Measurements from ENCODE around the gene KLHL29.

KLHL29 gene

DNA sequence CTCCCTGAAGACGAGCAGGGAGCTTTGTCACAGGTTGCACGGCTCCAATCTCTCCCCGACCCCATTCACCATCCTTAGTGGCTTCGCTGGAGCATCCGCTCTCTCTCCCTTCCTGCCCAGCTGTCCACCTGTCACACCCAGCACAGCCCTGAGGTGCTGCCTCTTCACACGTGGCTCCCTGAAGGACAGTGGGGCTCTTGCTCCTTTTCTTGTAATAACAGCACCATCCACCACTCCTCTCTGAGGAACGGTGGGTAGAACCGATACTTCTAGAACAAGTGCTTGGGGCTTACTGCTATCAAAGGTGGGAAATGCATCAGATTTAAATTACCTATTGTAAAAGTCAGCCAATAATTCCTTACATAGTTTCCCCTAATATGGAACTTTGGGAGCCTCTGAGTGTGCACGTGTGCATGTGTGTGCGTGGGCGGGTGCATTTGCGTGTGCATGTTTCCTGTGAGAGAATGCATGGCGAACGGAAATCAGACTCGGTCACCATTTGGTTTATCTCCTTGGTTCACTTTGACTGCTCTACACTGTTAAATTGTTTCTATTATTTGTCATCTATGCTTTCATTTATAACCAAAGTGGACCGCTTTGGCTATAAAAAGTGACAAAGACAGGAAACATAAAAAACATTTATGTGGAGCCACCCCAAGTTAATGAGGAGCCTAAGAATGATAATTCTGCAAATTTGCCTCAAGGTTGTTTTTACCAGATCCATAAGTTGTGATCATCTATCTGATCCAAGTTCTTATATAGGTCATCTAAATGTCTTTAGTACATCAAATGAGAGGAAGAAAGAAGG is 39.1 kb downstream of the KLHL29 start:
- Histone ChIP-seq H3K36me3 (ENCODE audit: insufficient read depth, low read length) (no peaks in the 10 kb centered on the region), H3K9me3 (ENCODE audit: insufficient read depth, low read length, severe bottlenecking) (no peaks in the 10 kb centered on the region), H3K79me2 (ENCODE audit: insufficient read depth, low read length) (no peaks in the 10 kb centered on the region), H3K27ac (ENCODE audit: low read length) (no peak overlapping the region), H3K4me1 (ENCODE audit: insufficient read depth, low read length) (no peaks in the 10 kb centered on the region), H3K9ac (ENCODE audit: low read depth, low read length) (no peak overlapping the region), H3K27me3 (ENCODE audit: insufficient read depth, low read length, poor library complexity) (no peaks in the 10 kb centered on the region), H4K20me1 (ENCODE audit: insufficient read depth, low read length) (peaks cover 8% of the 10 kb centered on the region), H3K4me2 (ENCODE audit: insufficient read depth, low read length) (no peak overlapping the region), H3K4me3 (ENCODE audit: low read depth in 1 of 2, low read length in 2 of 2) (no peak overlapping the region), H2AFZ (ENCODE audit: low read depth, low read length) (no peak overlapping the region)
- ATAC-seq (ENCODE audit: insufficient read depth, low read depth) (no peak), DNase-seq (no peak)
- no peak for TF ChIP-seq EZH2 (IDR thresholded peaks at IDR 0.05; ENCODE audit: borderline replicate concordance, low read depth, low read length, severe bottlenecking)
- TF ChIP-seq, protein P1, sequence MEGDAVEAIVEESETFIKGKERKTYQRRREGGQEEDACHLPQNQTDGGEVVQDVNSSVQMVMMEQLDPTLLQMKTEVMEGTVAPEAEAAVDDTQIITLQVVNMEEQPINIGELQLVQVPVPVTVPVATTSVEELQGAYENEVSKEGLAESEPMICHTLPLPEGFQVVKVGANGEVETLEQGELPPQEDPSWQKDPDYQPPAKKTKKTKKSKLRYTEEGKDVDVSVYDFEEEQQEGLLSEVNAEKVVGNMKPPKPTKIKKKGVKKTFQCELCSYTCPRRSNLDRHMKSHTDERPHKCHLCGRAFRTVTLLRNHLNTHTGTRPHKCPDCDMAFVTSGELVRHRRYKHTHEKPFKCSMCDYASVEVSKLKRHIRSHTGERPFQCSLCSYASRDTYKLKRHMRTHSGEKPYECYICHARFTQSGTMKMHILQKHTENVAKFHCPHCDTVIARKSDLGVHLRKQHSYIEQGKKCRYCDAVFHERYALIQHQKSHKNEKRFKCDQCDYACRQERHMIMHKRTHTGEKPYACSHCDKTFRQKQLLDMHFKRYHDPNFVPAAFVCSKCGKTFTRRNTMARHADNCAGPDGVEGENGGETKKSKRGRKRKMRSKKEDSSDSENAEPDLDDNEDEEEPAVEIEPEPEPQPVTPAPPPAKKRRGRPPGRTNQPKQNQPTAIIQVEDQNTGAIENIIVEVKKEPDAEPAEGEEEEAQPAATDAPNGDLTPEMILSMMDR (IDR thresholded peaks at IDR 0.05; ENCODE audit: borderline replicate concordance, extremely low read depth, low read length, poor library complexity, severe bottlenecking), result no peak

DNA sequence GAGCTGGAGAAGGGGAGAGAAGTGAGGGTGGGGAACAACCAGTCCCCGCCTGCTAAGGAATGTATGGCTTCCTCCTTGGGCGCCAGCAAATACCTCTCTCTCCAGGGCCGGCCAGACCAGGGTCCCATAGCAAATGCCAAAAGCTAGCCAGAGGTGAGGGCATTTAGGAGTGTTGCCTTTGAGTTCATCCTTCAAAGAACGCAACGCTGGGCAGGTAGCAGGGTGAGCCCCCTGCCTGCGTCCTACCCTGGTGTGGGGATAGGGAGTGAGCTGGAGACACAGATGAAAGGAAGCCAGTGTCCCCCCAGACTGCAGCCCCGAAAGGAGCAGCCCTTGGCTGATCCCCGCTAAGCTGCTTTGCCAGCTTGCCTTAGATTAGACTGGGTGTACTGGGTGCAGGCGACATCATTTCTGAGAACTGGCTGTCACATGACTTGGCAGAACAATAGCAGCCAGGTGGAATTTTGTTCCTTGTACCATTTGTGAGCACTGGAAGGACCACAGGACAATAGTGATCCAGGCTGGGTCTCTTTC is 40.4 kb downstream of the KLHL29 start:
- Histone ChIP-seq H3K27me3 (ENCODE audit: insufficient read depth, low read length, poor library complexity) (no peaks in the 10 kb centered on the region), H3K4me3 (ENCODE audit: low read depth in 1 of 2, low read length in 2 of 2) (no peak overlapping the region), H3K9ac (ENCODE audit: low read depth, low read length) (no peak overlapping the region), H3K27ac (ENCODE audit: low read length) (no peak overlapping the region), H4K20me1 (ENCODE audit: insufficient read depth, low read length) (peaks cover 8% of the 10 kb centered on the region), H3K9me3 (ENCODE audit: insufficient read depth, low read length, severe bottlenecking) (no peaks in the 10 kb centered on the region), H3K36me3 (ENCODE audit: insufficient read depth, low read length) (no peaks in the 10 kb centered on the region), H2AFZ (ENCODE audit: low read depth, low read length) (no peak overlapping the region), H3K4me1 (ENCODE audit: insufficient read depth, low read length) (no peaks in the 10 kb centered on the region), H3K79me2 (ENCODE audit: insufficient read depth, low read length) (no peaks in the 10 kb centered on the region), H3K4me2 (ENCODE audit: insufficient read depth, low read length) (no peak overlapping the region)
- ATAC-seq (ENCODE audit: insufficient read depth, low read depth) (no peak), DNase-seq (no peak)
- TF ChIP-seq EZH2 (IDR thresholded peaks at IDR 0.05; ENCODE audit: borderline replicate concordance, low read depth, low read length, severe bottlenecking), result no peak
- TF ChIP-seq, protein P1 (IDR thresholded peaks at IDR 0.05; ENCODE audit: borderline replicate concordance, extremely low read depth, low read length, poor library complexity, severe bottlenecking), result no peak

DNA sequence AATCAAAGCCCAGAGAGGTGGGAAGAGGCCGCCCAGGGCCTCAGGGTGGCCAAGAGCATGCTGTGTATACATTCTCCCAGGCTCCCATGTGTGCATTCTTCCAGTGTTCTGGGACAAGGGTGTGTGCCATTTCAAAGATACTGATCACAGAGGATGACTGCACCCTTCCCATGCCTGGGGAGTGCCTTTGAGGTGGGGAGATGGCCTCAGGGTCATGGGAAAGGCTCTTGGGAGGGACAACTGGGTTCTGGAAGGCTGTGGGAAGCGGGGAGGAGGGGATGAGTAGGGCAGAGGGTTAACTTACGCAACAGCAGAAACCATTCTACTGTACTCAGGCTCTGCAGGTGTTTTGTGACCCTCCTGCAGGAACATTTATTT is 40.9 kb downstream of the KLHL29 start:
- Histone ChIP-seq H3K27me3 (ENCODE audit: insufficient read depth, low read length, poor library complexity) (no peaks in the 10 kb centered on the region), H3K4me1 (ENCODE audit: insufficient read depth, low read length) (no peaks in the 10 kb centered on the region), H2AFZ (ENCODE audit: low read depth, low read length) (no peak overlapping the region), H3K36me3 (ENCODE audit: insufficient read depth, low read length) (no peaks in the 10 kb centered on the region), H3K27ac (ENCODE audit: low read length) (no peak overlapping the region), H3K9ac (ENCODE audit: low read depth, low read length) (no peak overlapping the region), H3K79me2 (ENCODE audit: insufficient read depth, low read length) (no peaks in the 10 kb centered on the region), H3K4me3 (ENCODE audit: low read depth in 1 of 2, low read length in 2 of 2) (no peak overlapping the region), H4K20me1 (ENCODE audit: insufficient read depth, low read length) (peaks cover 6% of the 10 kb centered on the region), H3K9me3 (ENCODE audit: insufficient read depth, low read length, severe bottlenecking) (no peaks in the 10 kb centered on the region), H3K4me2 (ENCODE audit: insufficient read depth, low read length) (no peak overlapping the region)
- DNase-seq (no peak), ATAC-seq (ENCODE audit: insufficient read depth, low read depth) (no peak)
- no peak for TF ChIP-seq EZH2 (IDR thresholded peaks at IDR 0.05; ENCODE audit: borderline replicate concordance, low read depth, low read length, severe bottlenecking)
- TF ChIP-seq, protein P1 (IDR thresholded peaks at IDR 0.05; ENCODE audit: borderline replicate concordance, extremely low read depth, low read length, poor library complexity, severe bottlenecking), result no peak

Measured in DND-41 (cell line).